ENCODE data around the gene ARMS2. TPM values are rescaled to one million over a fixed set of nuclear protein-coding genes. Genes with fewer than 3 reads are reported as not detected.

The ARMS2 gene
- total RNA-seq, 1 donor from 2014 or later, result not detected

GRCh38 chr10:122469848-122470247 lies 15.4 kb downstream of the ARMS2 start:
- no peak overlapping the region for H3K27ac ChIP-seq (ENCODE audit: low read depth, low read length)
- peaks cover 23% of the 10 kb centered on the region for H4K20me1 ChIP-seq (ENCODE audit: insufficient read depth, low read length)
- no peak for DNase-seq (ENCODE audit: low read depth)
- peaks cover 11% of the 10 kb centered on the region for H3K79me2 ChIP-seq (ENCODE audit: insufficient read depth, low read length)
- peaks cover 5% of the 10 kb centered on the region for H3K27me3 ChIP-seq (ENCODE audit: insufficient read depth, low read length)
- Mint-ChIP-seq H3K4me3 (ENCODE audit: unreplicated experiment) (no peak overlapping the region), H3K36me3 (ENCODE audit: low read depth, unreplicated experiment) (peaks cover 9% of the 10 kb centered on the region), H3K27ac (ENCODE audit: unreplicated experiment) (no peak overlapping the region), H3K27me3 (ENCODE audit: low read depth, unreplicated experiment) (peaks cover 18% of the 10 kb centered on the region), H3K9me3 (ENCODE audit: unreplicated experiment) (no peaks in the 10 kb centered on the region), H3K4me1 (ENCODE audit: low read depth, unreplicated experiment) (peaks cover 16% of the 10 kb centered on the region)
- H3K4me1 ChIP-seq (ENCODE audit: insufficient read depth, low read length), result peaks cover 29% of the 10 kb centered on the region
- H3K4me2 ChIP-seq (ENCODE audit: low read length), result no peak overlapping the region
- no peak overlapping the region for H2AFZ ChIP-seq (ENCODE audit: low read depth, low read length)
- no peak overlapping the region for H3K4me3 ChIP-seq (ENCODE audit: insufficient read depth, low read depth, low read length)
- H3K9me3 ChIP-seq (ENCODE audit: insufficient read depth, low read depth, low read length), result no peaks in the 10 kb centered on the region
- H3K9ac ChIP-seq (ENCODE audit: low read length), result no peak overlapping the region
- TF ChIP-seq CTCF (IDR thresholded peaks at IDR 0.05; ENCODE audit: insufficient read depth, low read depth, low read length), result no peak
- no peak for TF ChIP-seq EZH2 (IDR thresholded peaks at IDR 0.05; ENCODE audit: insufficient read depth, low read length)
- FAIRE-seq, result no peak
- H3K36me3 ChIP-seq (ENCODE audit: insufficient read depth, low read length), result no peaks in the 10 kb centered on the region

DNA sequence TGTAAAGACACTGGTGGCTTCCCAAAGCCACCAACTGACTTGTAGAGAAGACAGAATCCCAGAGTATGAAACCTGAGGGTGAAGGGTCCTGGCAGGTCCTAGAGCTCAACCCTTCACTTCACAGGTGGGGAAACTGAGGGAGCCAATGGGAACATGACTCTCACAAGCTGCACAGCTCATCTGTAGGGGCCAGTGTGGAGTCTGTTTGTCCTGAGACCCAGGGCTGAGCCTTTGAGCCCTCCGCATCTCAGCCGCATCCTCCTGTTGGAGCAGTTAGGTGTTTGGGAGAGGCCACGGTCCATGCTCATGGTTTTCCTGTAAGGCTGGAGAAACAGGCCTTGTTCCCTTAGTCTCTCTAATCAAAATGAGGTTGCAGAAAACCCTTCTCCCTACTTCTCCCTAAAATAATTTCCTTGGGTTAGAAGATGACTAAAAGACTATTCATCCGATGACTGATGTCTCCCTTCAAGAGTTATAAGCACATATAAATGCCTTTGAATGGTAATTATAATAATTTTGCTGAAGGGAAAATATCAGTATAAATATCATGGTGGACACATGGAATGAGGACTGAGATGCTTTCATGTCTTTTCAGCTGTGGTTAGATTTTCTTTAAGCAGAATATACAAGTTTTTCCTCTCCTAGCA lies 17.2 kb downstream of the ARMS2 start:
- H3K36me3 ChIP-seq (ENCODE audit: insufficient read depth, low read length), result no peaks in the 10 kb centered on the region
- peaks cover 46% of the 10 kb centered on the region for H3K4me1 ChIP-seq (ENCODE audit: insufficient read depth, low read length)
- H3K4me3 ChIP-seq (ENCODE audit: insufficient read depth, low read depth, low read length), result no peak overlapping the region
- no peak overlapping the region for H2AFZ ChIP-seq (ENCODE audit: low read depth, low read length)
- H3K27me3 ChIP-seq (ENCODE audit: insufficient read depth, low read length), result no peaks in the 10 kb centered on the region
- DNase-seq (ENCODE audit: low read depth) (no peak), FAIRE-seq (no peak)
- no peak for TF ChIP-seq EZH2 (IDR thresholded peaks at IDR 0.05; ENCODE audit: insufficient read depth, low read length)
- TF ChIP-seq CTCF (IDR thresholded peaks at IDR 0.05; ENCODE audit: insufficient read depth, low read depth, low read length), result no peak
- H3K79me2 ChIP-seq (ENCODE audit: insufficient read depth, low read length), result peaks cover 6% of the 10 kb centered on the region
- no peak overlapping the region for H3K27ac ChIP-seq (ENCODE audit: low read depth, low read length)
- Mint-ChIP-seq H3K4me3 (ENCODE audit: unreplicated experiment) (no peak overlapping the region), H3K4me1 (ENCODE audit: low read depth, unreplicated experiment) (peaks cover 31% of the 10 kb centered on the region), H3K36me3 (ENCODE audit: low read depth, unreplicated experiment) (peaks cover 4% of the 10 kb centered on the region), H3K9me3 (ENCODE audit: unreplicated experiment) (no peaks in the 10 kb centered on the region), H3K27me3 (ENCODE audit: low read depth, unreplicated experiment) (peaks cover 2% of the 10 kb centered on the region), H3K27ac (ENCODE audit: unreplicated experiment) (no peak overlapping the region)
- H3K9me3 ChIP-seq (ENCODE audit: insufficient read depth, low read depth, low read length), result no peaks in the 10 kb centered on the region
- H3K4me2 ChIP-seq (ENCODE audit: low read length), result no peak overlapping the region
- H3K9ac ChIP-seq (ENCODE audit: low read length), result no peak overlapping the region
- H4K20me1 ChIP-seq (ENCODE audit: insufficient read depth, low read length), result peaks cover 15% of the 10 kb centered on the region

DNA sequence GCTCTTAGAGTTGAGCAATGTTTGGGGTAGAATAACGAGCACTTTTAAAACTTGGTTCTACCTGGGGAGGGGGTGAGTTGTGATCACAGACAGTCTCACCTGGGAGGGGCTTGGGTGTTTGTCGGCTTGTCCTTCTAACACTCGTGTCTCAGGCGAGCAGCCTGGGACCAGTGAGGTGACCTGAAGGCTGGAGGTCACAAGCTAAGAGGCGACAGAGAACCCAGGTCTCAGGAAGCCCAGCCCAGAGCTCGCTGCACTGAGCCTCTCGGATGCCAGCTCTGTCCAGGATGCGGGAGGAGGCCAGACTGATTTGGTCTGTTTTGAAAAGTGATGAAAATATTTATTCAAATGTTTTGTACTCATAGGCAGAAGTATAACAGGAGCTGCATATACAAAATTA lies 18.7 kb downstream of the ARMS2 start:
- peaks cover 36% of the 10 kb centered on the region for H3K4me1 Mint-ChIP-seq (ENCODE audit: low read depth, unreplicated experiment)
- peaks cover 46% of the 10 kb centered on the region for H3K4me1 ChIP-seq (ENCODE audit: insufficient read depth, low read length)
- H3K36me3 ChIP-seq (ENCODE audit: insufficient read depth, low read length), result no peaks in the 10 kb centered on the region
- peaks cover 2% of the 10 kb centered on the region for H3K36me3 Mint-ChIP-seq (ENCODE audit: low read depth, unreplicated experiment)
- H4K20me1 ChIP-seq (ENCODE audit: insufficient read depth, low read length), result peaks cover 6% of the 10 kb centered on the region
- no peaks in the 10 kb centered on the region for H3K27me3 Mint-ChIP-seq (ENCODE audit: low read depth, unreplicated experiment)
- no peak overlapping the region for H3K4me3 Mint-ChIP-seq (ENCODE audit: unreplicated experiment)
- no peak overlapping the region for H2AFZ ChIP-seq (ENCODE audit: low read depth, low read length)
- H3K27me3 ChIP-seq (ENCODE audit: insufficient read depth, low read length), result no peaks in the 10 kb centered on the region
- no peaks in the 10 kb centered on the region for H3K9me3 ChIP-seq (ENCODE audit: insufficient read depth, low read depth, low read length)
- no peak overlapping the region for H3K4me3 ChIP-seq (ENCODE audit: insufficient read depth, low read depth, low read length)
- TF ChIP-seq CTCF (IDR thresholded peaks at IDR 0.05; ENCODE audit: insufficient read depth, low read depth, low read length), result no peak
- TF ChIP-seq EZH2 (IDR thresholded peaks at IDR 0.05; ENCODE audit: insufficient read depth, low read length), result no peak
- no peak overlapping the region for H3K27ac ChIP-seq (ENCODE audit: low read depth, low read length)
- no peak overlapping the region for H3K4me2 ChIP-seq (ENCODE audit: low read length)
- peaks cover 6% of the 10 kb centered on the region for H3K79me2 ChIP-seq (ENCODE audit: insufficient read depth, low read length)
- no peak for FAIRE-seq
- no peak overlapping the region for H3K9ac ChIP-seq (ENCODE audit: low read length)
- no peak for DNase-seq (ENCODE audit: low read depth)
- no peaks in the 10 kb centered on the region for H3K9me3 Mint-ChIP-seq (ENCODE audit: unreplicated experiment)
- H3K27ac Mint-ChIP-seq (ENCODE audit: unreplicated experiment), result no peak overlapping the region
